HG02884 (cell line): ENCODE results near the gene E2F6.

Experiments
- ATAC-seq: cut with Tn5 transposase; IDR thresholded peaks from one replicate; pipeline ENCODE4 v1.9.1; 2021; ENCODE audit warnings: mild to moderate bottlenecking, moderate library complexity; ENCODE audit not compliant: unreplicated experiment

Gene E2F6

DNA sequence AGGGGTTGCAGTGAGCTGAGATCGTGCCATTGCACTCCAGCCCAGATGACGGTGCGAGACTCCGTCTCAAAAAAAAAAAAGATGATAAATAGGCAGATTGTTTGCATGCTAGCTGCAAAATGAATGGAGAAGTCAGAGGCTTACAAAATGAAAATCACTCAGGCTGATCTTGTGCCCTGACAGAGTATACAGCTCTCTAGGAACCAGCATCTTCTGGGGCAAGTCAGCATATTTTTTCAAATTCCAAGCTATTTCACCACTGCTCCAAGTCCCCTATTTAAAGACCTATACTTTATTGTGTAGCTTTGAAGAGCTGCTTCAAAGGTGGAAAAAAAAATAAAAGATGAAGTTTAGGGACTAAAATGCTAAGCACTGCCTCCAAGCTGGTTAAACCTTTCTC lies 6.1 kb downstream of the E2F6 start:
- ATAC-seq = no peak

DNA sequence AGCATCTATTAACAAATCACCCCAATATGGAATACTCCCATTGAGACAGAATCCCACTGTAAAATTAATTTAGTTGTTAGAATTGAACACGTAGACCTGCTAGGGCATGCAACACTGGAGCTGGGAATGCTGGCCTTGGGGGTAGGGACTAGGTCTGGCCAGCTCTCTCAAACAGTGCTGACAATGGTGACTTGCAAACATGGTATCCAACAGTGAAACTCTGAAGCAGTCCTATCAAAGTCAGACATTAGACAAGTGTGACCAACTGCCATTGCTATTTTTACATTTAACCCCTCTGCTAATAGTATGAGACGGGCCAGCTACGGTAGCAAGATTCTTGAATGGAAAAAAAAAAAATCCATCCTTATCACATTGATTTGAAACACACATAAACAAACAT lies 7.2 kb downstream of the E2F6 start:
- ATAC-seq = no peak

DNA sequence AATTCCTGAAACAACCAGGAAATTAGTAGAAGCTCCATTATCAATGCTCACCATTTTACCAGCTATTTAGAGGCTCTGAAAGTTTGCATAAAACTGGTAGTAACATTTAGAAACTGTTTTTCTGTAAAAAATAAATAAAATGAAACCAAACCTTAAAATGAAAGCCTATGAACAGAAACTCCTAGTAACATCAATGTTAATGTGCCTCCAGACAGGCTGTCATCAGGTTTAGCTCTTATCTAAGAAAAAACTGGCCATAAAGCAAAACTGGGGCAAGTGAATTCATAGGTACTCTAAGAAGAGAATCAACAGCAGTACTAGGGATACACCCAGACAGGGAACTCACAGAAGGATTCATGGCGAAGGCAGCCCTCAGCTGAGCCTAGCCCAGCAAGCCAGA lies 8.0 kb downstream of the E2F6 start:
- no peak for ATAC-seq

DNA sequence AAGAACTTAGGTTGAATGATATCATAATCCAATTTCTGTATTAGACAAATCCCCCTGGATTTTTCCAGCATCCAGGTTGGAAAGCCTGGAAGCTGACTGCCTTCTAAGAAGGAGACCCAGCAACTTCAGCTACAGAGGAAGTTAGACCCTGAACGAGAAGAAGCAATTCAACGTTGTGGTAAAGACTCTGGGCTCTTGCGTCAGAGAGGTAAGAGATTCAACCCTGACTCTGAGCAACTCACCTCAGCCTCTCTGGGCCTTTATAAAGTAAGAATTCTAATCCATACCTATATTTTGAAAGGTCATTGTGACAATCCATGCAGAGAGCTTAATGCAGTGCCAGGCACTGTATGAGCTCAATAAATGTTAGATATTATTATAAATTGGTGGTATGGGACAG lies 9.7 kb downstream of the E2F6 start:
- ATAC-seq = no peak

DNA sequence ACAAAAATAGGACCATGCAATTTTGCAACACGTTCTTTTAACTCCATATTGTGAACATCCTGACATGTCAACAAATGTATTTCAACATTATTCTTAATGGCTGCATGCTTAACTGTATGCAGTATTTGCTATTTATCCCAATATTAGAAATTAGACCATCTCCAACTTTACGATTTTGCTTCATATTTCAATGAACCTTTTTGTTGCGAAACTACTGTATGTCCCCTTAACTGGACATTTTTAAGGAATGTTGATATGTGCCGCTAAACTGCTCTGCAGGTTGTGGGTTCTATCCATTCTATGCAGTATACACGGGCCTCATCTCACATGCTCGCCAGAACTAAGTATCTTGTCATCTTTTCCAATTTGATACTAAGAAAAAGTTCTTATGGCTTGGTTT lies 11.1 kb downstream of the E2F6 start:
- ATAC-seq = no peak

DNA sequence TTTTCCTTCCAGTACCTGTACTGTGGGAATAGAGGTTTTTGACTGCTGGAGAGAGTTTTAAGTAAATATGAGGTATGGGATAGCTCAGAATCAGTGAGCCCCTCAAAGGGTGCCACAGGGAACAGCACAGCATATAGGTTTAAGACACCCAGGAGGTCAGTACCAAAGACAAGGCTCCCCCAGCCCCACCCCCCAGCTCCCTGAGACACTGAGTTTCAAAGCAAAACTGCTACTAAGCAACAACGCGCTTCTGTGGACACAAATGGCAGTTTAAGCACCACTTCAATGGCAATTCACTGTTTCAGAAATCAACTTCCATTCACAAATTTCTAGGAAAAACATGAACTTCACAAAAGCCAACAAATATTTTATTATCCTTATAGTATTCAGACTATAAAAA lies 15.2 kb downstream of the E2F6 start:
- ATAC-seq = no peak

DNA sequence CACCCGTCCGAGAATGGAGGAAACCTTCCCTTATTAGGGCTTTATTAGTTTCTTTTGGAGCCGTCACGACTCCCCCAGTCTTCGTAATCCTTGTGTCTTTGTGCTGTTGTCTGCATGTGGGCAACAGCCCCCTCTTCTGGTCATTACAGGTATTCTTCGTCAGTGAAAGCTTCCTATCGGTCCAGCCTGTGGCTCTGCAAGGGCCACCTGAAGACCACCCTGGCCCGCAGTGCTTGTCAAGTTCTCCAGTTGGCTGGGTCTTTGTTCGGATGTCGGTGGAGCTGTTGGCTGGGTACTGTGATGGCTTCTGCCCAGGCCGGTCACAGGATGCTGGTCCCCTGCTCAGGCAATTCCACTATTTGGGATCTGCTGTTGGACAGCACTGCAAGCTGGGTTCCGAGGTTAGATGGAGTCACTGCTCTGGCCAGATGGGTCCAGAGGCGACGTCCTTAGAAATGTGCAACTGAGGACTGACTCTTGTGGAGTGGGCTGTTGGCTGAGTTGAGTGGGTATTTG lies 19.2 kb downstream of the E2F6 start:
- ATAC-seq = no peak

DNA sequence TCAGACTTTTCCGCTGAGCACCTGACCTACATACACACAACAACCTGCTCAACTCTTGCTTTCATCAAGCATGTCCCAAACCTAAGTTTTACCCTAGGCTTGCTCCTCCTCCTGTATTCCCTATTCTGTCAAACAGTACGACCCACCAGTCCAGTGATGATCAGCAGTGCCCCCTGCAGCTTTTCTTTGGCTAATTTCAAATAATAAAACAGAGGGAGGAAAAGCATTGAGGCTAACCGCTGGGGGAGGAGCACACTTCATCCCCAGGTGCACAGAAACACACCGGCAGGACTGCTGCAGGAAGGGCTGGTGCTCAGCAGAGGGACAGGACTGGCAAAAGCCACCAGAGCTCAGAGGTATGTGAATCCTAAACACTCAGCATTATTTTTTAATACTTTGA lies 21.2 kb downstream of the E2F6 start:
- ATAC-seq = no peak

DNA sequence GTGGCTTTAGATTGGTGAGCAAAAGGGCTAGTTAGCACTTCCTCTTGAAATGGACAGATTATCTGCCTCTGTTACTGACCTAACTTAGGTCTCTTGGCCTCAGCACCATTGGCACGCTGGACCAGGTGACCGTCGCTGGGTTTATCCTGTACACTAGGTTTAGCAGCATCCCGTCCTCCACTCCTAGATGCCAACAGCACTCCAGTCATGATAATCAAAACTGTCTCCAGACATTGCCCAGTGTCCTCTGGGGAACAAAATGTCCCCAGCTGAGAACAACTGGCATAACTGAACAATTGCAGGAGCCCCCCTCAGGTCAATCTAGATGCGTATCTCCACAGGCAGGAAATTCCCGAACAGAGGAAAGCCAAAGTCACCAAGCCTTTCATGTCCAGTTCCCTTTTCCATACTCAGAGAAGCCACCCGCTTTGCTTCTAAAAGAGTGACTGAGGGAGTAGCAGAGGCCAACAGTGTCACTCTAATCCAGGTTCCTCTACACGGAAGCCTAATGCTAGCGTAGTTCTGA lies 27.3 kb downstream of the E2F6 start:
- ATAC-seq = no peak

DNA sequence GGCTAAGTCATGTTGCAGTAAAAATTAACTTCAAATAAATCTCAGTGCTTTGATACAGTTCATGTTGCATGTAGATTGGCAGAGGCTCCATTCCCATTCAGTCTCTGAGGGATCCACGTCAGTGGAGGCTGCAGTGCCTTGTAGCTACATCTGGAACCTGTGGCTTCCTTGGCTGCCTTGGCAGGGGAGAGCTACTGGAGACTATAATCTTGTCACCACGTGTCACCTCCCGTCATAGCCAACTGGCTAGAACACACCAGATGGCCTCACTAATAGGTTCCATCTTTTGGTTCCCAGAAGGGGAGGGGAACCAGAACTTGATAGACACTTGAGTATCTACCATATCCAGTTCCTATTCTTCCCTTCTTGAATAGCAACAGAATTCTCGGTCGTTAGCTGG lies 28.4 kb downstream of the E2F6 start:
- ATAC-seq = no peak

DNA sequence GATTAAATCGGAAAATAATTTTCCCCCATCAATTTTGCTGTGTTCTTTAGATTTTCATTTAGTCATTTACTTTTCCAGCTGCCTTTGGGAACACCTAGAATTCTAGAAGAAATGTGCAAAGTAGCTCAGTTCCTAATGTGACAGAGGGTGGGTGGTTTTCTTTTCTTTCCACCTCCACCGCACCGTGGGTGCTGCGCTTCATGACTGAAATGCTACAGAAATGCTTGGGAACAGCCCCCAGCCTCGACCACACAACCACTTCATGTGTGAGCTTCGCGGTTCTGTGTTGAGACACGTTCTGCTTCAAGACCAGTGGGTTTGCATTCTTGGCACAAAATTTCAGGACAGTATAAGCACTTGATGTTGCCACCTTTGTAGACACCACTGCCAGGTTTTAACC lies 30.9 kb downstream of the E2F6 start:
- no peak for ATAC-seq

DNA sequence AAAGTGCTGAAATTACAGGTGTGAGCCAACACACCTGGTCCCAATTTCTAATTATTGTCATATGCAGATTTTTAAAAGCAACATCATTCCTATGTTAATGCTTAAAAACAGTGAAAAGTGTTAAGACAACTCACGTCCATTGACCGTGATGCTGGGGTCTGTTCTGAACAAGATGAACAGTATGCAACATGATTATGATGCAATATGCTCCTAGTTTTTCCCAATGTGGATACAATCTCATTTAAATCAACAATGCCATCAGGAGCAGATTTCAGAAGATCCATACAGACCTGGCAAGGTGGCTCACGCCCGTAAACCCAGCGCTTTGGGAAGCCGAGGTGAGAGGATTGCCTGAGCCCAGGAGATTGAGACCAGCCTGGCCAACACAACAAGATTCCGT lies 31.5 kb downstream of the E2F6 start:
- ATAC-seq = no peak

DNA sequence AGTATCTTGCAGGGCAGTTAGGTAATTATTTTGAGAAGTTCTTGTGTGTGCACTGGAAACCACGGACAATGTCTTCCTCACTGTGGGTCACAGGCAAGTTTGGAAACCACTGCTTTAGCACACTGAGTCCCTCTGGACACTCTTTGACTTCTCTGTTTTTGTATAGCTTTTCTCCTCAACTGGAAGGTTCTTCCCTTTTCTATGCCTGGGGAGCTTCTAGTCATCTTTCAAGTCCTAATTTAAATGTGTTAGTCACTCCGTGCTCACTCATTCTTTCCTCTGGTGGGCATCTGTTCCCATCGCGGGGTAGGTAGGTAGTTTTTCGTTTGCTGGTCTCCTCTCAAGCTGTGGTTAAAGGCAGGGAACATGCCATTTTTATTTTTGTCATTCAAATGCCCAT lies 32.1 kb downstream of the E2F6 start:
- no peak for ATAC-seq

DNA sequence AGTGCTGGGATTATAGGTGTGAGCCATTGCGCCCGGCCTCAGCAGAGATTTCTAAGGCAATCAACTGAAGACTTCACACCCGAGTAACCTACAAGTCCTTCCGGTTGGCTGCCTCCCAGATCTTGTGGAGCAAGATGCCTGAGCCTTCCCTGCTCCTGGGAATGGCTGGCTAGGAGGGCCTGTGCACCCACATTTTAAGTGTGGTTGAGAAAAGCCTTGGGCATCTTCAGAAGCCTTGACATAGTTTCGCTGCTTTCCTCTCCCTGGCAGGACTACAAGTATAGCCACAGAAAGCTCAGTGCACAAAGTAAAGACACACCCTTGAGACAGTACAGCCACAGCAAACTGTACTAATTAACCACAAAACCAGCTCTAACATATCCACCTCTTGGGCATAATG lies 35.2 kb downstream of the E2F6 start:
- no peak for ATAC-seq

DNA sequence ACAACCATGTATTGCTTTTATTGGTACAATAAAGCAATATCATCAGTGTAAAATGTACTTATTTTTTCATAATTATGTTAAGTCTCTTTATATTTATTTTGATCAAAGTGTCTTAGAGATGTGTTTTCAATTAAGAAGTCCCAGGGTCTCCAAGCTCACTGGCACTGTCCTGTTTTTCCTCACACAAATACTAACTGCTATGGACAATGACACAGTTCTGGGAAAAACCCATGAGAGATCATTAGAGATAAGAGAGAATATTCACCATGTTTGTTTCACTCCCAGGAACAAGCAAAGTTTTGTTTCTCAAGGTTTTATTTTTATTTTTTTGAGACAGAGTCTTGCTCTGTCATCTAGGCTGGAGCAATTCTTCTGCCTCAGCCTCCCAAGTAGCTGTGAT lies 38.7 kb downstream of the E2F6 start:
- no peak for ATAC-seq

DNA sequence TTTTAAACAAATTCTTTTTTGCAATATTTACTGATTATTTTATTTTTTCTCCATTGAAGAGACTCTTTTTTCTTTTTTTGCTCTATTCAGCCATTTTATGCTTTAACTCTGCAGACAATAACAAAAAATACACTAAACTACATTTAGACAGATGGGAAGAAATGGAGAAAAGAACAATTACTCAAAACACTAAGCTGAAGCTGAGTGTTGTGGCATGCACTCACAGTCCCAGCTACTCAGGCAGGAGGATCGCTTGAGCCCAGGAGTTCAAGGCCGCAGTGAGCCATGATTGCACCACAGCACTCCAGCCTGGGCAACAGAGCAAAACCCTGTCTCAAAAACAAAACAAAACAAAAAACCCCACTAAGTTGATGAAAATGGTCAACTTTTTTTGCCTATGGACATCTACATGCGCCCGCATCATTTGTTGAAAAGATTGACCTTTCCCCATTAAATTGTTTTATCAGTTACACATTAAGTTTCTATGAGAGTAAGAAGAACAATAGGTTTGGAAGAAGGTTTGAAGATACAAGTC lies 43.0 kb downstream of the E2F6 start:
- no peak for ATAC-seq

DNA sequence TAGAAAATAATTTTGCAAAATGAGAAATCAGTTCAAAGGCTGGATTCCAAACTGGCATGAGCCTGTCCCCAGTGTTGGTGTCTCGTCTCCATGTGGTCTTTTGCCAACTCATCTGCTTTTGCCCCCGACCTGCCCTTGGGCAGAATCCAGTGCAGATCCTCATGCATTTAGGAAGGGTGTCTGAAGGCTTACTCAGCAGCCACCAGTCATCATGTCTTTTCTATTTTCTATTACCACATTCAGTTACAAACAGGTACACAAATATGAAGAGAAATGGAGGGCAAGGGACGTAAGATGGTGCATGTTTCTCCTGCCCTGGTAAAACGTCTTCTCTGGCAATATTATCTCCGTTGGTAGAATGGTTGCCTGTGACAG lies 43.5 kb downstream of the E2F6 start:
- ATAC-seq = no peak

DNA sequence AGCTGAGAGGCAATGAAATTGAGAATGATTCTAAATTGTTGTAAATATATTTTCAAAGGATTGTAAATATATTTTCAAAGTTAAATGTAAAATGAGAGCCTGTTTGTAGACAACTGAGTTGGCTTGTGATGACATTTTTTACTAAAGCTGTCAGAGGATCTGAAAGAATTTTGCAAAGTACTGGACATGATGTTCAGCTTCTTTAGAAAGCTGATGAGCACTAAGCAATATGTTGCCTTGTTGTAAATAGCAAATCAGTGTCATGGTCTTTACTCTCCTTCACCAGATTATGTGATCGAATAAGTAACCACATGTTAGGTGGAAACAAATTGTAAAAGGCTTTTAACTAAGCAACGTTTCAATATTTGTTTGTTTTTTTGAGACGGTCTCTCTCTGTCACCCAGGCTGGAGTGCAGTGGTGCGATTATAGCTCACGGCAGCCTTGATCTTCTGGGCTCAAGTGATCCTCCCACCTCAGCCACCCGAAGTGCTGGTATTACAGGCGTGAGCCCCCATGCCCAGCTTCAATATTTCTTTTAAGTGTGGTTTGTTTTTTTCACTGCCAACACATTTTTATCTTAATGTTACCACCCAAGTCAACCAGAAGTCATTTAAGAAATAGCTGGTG lies 44.0 kb downstream of the E2F6 start:
- ATAC-seq = no peak

DNA sequence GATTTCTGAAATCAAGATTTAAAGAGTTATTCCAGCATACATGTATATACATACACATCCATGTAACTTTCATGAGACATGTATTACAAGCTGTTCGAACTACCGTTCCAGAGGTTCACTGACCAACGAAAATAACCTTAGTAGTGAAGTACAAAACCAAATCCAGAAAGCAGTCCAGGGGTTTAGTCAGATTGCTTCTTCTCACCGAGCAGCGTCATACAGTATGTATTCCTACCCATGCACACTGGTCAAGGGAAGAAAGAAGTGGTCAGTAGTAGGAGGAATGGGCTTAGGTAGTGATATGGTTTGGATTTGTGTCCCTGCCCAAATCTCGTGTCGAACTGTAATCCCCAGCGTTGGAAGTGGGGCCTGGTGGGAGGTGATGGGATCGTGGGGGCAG lies 45.3 kb downstream of the E2F6 start:
- no peak for ATAC-seq

DNA sequence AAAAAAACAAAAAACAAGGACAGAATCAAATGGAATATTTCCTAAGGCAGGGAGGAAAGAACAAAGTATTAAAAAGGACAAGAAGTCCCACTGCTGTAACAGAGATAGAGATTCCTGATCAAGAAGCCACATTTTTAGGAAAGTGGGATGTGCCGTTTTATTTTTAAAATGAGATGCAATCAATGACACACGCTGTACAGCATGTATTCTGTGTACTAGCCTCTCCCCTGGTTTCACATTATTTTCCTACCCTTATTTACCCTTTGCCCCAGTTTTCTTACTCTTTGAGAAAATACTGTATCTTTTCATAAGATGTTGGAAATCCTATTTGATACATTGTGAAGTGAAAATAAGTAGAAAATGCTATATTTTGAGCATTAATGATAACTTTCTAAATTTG lies 45.8 kb downstream of the E2F6 start:
- ATAC-seq = no peak

DNA sequence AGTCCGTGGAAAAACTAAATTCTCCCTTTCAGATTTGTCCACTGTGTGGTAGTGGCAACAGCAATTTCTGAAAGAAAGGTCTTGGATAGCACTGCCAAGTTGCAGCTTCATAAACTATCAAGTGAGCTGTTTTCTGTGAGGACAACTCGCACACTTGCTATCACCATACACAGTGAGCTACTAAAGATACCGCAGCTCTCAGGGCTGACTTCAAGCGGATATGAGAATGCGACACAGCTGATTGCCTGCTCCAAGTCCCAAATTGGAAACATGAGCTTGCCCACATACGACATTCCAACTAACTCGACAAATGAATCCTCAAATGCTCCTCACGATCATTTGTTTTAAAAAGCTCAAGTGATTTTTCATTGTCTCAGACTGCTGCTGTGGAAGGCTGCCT lies 46.2 kb downstream of the E2F6 start:
- no peak for ATAC-seq

DNA sequence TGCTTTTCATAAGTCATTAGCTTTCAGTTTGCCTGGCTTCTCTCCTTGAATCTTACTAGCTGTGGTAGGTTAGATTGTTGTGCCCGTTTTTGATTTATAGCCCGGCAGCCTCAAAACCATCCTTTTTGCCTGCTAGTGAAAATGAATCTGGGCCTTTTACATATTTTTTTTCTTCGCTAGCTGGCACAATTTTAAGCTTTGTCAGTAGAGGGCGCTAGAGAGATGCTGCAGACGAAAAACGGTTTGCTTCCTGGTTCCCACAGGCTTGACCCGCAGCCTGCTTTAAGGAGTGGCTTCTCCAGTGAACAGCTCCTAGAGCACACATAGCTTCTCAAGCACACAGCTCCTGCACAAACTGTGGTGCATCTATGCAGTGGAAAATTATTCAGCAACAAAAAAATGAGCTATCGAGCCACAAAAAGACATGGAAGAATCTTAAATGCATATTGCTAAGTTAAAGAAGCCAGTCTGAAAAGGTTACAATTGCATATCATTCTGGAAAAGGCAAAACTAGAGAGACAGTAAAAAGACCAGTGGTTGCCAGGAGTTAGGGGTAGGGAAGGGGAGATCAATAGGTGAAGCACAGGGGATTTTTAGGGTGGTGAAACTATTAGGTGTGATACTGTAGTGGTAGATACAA lies 47.9 kb downstream of the E2F6 start:
- ATAC-seq = no peak

DNA sequence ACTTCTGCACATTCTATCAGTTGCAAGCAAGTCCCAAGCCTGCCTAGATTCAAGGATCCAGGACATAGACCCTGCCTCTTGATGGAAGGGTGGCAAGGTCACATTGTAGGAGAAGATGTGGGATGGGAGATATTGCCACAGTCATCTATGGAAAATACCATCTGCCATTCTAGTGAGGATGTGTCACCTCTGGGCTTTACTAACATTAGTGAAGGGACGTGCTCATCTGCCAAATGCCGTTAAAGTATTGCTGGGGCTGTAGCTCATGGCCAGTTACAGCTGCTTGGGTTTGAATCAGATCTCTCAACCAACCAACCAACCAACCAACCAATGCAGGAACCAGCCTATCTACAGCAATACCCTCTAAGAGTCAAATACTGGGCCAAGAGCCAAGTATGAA lies 49.0 kb downstream of the E2F6 start:
- ATAC-seq = no peak
